Smooth muscle cell (in vitro differentiated cells): ENCODE data around the gene APEH. TPM values are rescaled to one million over a fixed set of nuclear protein-coding genes. Genes with fewer than 3 reads are reported as not detected.

Experiments used
- DNase-seq: peaks from one replicate; lab custom pipeline; 2025; ENCODE audit not compliant: unreplicated experiment; lab: John Stamatoyannopoulos, UW
- H2AFZ ChIP-seq: fragments of 200-600 bp; sonication (generic); 2 replicates; pipeline ENCODE4 v1.6.0; 2016; ENCODE audit warnings: antibody characterized with exemption, low read depth, mild to moderate bottlenecking
- H3F3A ChIP-seq: fragments of 200-600 bp; sonication (generic); 2 replicates; pipeline ENCODE4 v1.6.0; 2017; ENCODE audit warnings: antibody characterized with exemption, low read depth
- H3K27ac ChIP-seq: fragments of 200-600 bp; sonication (generic); 2 replicates; pipeline ENCODE4 v1.5.1; 2016; ENCODE audit warnings: low read depth, mild to moderate bottlenecking
- H3K27me3 ChIP-seq: fragments of 200-600 bp; sonication (generic); 2 replicates; pipeline ENCODE4 v1.6.1; 2016; ENCODE audit warnings: low read depth, mild to moderate bottlenecking
- H3K36me3 ChIP-seq: fragments of 200-600 bp; sonication (generic); 2 replicates; pipeline ENCODE4 v1.5.1; 2016; ENCODE audit warnings: low read depth
- H3K4me1 ChIP-seq: fragments of 200-600 bp; sonication (generic); 2 replicates; pipeline ENCODE4 v1.5.1; 2016; ENCODE audit warnings: low read depth
- H3K4me2 ChIP-seq: fragments of 200-600 bp; sonication (generic); 2 replicates; pipeline ENCODE4 v1.6.0; 2016; ENCODE audit warnings: mild to moderate bottlenecking
- H3K4me3 ChIP-seq: fragments of 200-600 bp; sonication (generic); 2 replicates; pipeline ENCODE4 v1.5.1; 2016; ENCODE audit warnings: mild to moderate bottlenecking
- H3K79me2 ChIP-seq: fragments of 200-600 bp; sonication (generic); 2 replicates; pipeline ENCODE4 v1.6.0; 2016; ENCODE audit warnings: low read depth, mild to moderate bottlenecking
- H3K9ac ChIP-seq: fragments of 200-600 bp; sonication (generic); 2 replicates; pipeline ENCODE4 v1.6.0; 2016; ENCODE audit warnings: low read depth
- H3K9me3 ChIP-seq: fragments of 200-600 bp; sonication (generic); replicated peaks from 2 replicates; pipeline ENCODE4 v1.5.1; 2016; ENCODE audit warnings: low read depth
- H4K20me1 ChIP-seq: fragments of 200-600 bp; sonication (generic); 2 replicates; pipeline ENCODE4 v1.6.0; 2016; ENCODE audit warnings: low read depth
- CTCF ChIP-seq: fragments of 200-600 bp; sonication (generic); IDR thresholded peaks from 2 replicates; pipeline ENCODE4 v1.5.1; 2017; ENCODE audit warnings: borderline replicate concordance, mild to moderate bottlenecking, antibody characterized with exemption; ENCODE audit not compliant: insufficient read depth, poor library complexity, severe bottlenecking
- WGBS: methylation state at CpG from one replicate; pipeline ENCODE4 v1.1.7; 2016; ENCODE audit warnings: low lambda C conversion rate; 5-methylcytosine and 5-hydroxymethylcytosine counted together
- polyA plus RNA-seq: library from polyadenylated mRNA; unstranded; fragments of >200 nt; fragmentation: Nextera tagmentation; extraction: Ambion mirVana; gene quantifications from 2 replicates; pipeline ENCODE4 v1.2.1, GENCODE V29; 2016
- total RNA-seq: library from RNA; depleted of rRNA; stranded (reverse); fragments of >200 nt; gene quantifications from 2 replicates; pipeline ENCODE4 v1.2.3, GENCODE V29; 2014

Gene APEH
- total and polyA plus RNA-seq, 2 experiments from 2014 or later, result 69.4 to 91.7 TPM

GRCh38 chr3:49722896-49723295 is 48.7 kb downstream of the APEH start:
- no peak overlapping the region for H2AFZ ChIP-seq

DNA sequence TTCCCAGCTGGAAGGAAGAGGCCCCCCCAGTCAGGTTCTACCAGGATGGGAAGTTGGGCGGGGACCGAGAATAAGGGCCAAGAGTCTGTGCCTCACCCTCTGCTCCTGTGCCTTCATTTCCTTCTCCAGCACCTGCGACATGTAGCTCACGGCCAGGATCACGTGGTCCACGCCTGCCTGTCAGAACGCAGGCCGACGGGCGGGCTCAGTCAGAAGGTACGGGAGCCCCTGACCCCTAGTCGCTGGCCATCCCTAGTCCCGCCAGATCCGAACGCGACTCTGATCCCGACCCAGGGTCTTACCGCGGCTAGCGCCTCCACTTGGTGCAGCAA is 49.1 kb downstream of the APEH start:
- TF ChIP-seq CTCF, result no peak
- no peak overlapping the region for H2AFZ ChIP-seq
- H3K4me1 ChIP-seq, result peaks cover 12% of the 10 kb centered on the region
- no peaks in the 10 kb centered on the region for H3K36me3 ChIP-seq
- no peak for DNase-seq
- H3K27ac ChIP-seq, result peak overlapping the region; percentile 94
- WGBS, result 2% methylated on average over 20 of the region's 20 CpGs
- no peaks in the 10 kb centered on the region for H3K27me3 ChIP-seq
- H3K9ac ChIP-seq, result peak overlapping the region; percentile 98
- H3K9me3 ChIP-seq, result no peaks in the 10 kb centered on the region
- peaks cover 12% of the 10 kb centered on the region for H3F3A ChIP-seq
- H3K4me3 ChIP-seq, result peak overlapping the region; percentile 73
- H3K4me2 ChIP-seq, result peak overlapping the region; percentile 90
- H3K79me2 ChIP-seq, result peaks cover 13% of the 10 kb centered on the region
- peaks cover 15% of the 10 kb centered on the region for H4K20me1 ChIP-seq

More at GRCh38 chr3:49722896-49723295, 48.7 kb downstream of the APEH start:
- DNase-seq, result no peak
- Histone ChIP-seq H3K27me3 (no peaks in the 10 kb centered on the region), H3K79me2 (peaks cover 13% of the 10 kb centered on the region), H3K27ac (peak overlapping the region; percentile 94), H3K4me3 (peak overlapping the region; percentile 73), H3K4me2 (peak overlapping the region; percentile 90), H3K4me1 (peaks cover 12% of the 10 kb centered on the region), H3K9me3 (no peaks in the 10 kb centered on the region), H3K9ac (peak overlapping the region; percentile 98), H3K36me3 (no peaks in the 10 kb centered on the region), H3F3A (peaks cover 12% of the 10 kb centered on the region), H4K20me1 (peaks cover 16% of the 10 kb centered on the region)
- WGBS, result 81% methylated on average over 7 of the region's 8 CpGs
- TF ChIP-seq CTCF, result no peak

DNA sequence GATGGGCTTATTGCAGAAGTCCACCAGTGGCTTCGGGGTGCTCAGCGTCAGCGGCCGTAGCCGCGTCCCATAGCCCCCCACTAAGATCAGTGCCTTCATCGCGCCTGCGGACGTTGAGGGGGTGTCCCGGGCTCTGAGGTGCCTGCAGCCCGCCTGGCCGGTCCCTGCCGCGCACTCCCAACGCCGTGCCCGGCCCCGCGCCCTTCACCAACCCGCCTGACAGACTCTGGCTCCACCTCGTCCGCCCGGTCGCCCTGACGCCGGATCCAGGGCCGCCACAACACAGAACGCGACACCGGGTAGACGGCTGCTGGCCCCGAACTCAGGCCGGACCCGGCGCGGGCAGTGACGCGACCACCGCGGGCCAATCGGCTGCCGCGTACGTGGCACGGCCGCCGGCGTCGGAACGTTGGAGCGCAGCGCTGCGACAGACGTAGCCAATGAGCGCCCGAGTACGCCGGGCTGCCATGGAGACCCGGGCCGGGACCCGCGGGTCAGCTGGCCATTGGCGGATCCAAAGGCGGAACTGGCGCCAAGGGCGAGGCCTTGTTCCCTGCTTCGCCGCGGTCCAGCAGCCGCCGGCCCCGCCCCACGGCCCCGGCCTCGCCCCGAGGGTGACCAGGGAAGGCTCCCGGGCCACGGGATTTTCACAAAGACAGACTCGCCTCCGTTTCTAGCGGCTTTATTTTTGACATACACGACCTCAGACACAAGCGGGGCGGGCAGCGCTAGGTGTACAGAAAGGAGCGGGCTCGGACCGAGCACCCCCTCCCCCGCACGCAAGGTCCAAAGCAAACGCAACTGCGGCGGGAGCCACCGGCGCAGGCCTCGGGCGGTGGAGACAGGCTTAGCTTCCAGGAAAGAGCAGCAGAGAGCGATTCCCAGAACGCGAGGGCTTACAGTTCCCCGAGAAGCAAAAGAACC is 49.7 kb downstream of the APEH start, which contains the start of gene GMPPB:
TSS of gene GMPPB (minus strand) at position 324 of the 924 bp plus-strand sequence. CDS start at position 99, 225 bp downstream.
- TF ChIP-seq CTCF, result no peak
- Histone ChIP-seq H3K79me2 (peaks cover 13% of the 10 kb centered on the region), H3K27ac (peak within 1 kb of the TSS; percentile 94), H3K4me1 (peaks cover 8% of the 10 kb centered on the region), H3K4me3 (peak within 1 kb of the TSS; percentile 73), H3K27me3 (no peaks in the 10 kb centered on the region), H3K4me2 (peak within 1 kb of the TSS; percentile 90), H3F3A (peaks cover 12% of the 10 kb centered on the region), H3K9me3 (no peaks in the 10 kb centered on the region), H4K20me1 (peaks cover 9% of the 10 kb centered on the region), H3K9ac (peak within 1 kb of the TSS; percentile 98), H2AFZ (peak within 1 kb of the TSS; percentile 6), H3K36me3 (no peaks in the 10 kb centered on the region)
- DNase-seq, result peak; percentile 82
- 2% methylated on average over 98 of the region's 102 CpGs for WGBS
